Esophagus (tissue), 2 donors: Measurements from ENCODE around the gene ANKRD24. TPM values are rescaled to one million over a fixed set of nuclear protein-coding genes. Genes with fewer than 3 reads are reported as not detected.
"Not testable (repeated sequence)": the region's sequence is repeated elsewhere in the genome, so short reads cannot be mapped to it uniquely, and the experiment has no call there.

ENCODE experiments used
- H3K27ac ChIP-seq, 2 donors: one replicate each; pipeline ENCODE4 v1.5.1; 2013; ENCODE audit warnings: low read depth in 2 of 2, mild to moderate bottlenecking in 2 of 2, inconsistent platforms in 1 of 2, low read length in 1 of 2, moderate library complexity in 1 of 2
- H3K27me3 ChIP-seq, 2 donors: one replicate each; pipeline ENCODE4 v1.6.1; 2013; ENCODE audit warnings: low read length in 2 of 2, control low read depth in 1 of 2, mild to moderate bottlenecking in 1 of 2; ENCODE audit not compliant: insufficient read depth in 2 of 2, control insufficient read depth in 1 of 2
- H3K36me3 ChIP-seq, 2 donors: one replicate each; pipeline ENCODE4 v1.6.1; 2013; ENCODE audit warnings: low read length in 1 of 2; ENCODE audit not compliant: control insufficient read depth in 2 of 2, insufficient read depth in 2 of 2
- H3K4me1 ChIP-seq, 2 donors: one replicate each; pipeline ENCODE4 v1.6.1; 2013; ENCODE audit warnings: low read length in 1 of 2; ENCODE audit not compliant: control insufficient read depth in 2 of 2, insufficient read depth in 2 of 2
- H3K4me3 ChIP-seq, 2 donors: one replicate each; pipeline ENCODE4 v1.5.1; 2013; ENCODE audit warnings: low read length in 2 of 2, mild to moderate bottlenecking in 2 of 2, low read depth in 1 of 2, moderate library complexity in 1 of 2
- H3K9me3 ChIP-seq, 2 donors: one replicate each; pipeline ENCODE4 v1.6.1; 2013; ENCODE audit warnings: mild to moderate bottlenecking in 2 of 2, low read depth in 1 of 2, low read length in 1 of 2, moderate library complexity in 1 of 2; ENCODE audit not compliant: control insufficient read depth in 2 of 2, insufficient read depth in 1 of 2
- WGBS, 2 donors: extraction: QIAGEN DNeasy Blood & Tissue Kit; methylation state at CpG; one replicate each; pipeline ENCODE4 v1.1.7; 2013; 5-methylcytosine and 5-hydroxymethylcytosine counted together
- polyA plus RNA-seq, 2 donors: library from polyadenylated mRNA; stranded (reverse); fragments of 200-250 nt; gene quantifications; one replicate each; pipeline ENCODE4 v1.2.3, GENCODE V29; 2013
- donor health status: healthy with polysubstance abuse.
- donor health status: Bipolar disorder and iron deficiency.

Gene ANKRD24
- polyA plus RNA-seq, 2 donors: 0.21 to 0.59 TPM

DNA sequence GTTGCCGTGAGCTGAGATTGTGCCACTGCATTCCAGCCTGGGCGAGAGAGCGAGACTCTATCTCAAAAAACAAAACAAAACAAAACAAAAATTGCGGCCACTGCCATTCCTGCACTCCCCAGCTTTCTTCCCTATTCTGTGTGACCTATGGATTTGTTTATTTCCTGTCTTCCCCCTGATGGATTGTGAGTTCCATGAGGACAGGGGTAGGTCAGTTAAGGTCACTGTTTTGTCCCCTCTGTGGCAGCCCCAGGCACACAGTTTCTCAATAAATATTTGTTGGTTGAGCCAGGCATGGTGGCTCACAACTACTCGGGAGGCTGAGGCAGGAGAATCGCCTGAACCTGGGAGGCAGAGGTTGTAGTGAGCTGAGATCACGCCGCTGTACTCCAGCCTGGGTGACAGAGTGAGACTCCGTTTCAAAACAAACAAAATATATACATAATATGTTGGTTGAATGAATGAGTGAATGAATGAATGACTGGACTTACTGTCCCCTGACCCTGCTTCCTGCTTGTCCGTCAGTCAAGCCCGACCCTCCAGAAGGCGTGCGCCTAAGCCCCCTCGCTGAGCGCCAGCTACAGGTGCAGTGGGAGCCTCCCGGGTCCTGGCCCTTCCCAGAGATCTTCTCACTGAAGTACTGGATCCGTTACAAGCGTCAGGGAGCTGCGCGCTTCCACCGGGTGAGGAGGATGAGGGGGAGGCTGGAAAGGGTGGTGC lies 51.8 kb downstream of the ANKRD24 start:
- Histone ChIP-seq H3K27ac (no peak overlapping the region), H3K4me1 (no peaks in the 10 kb centered on the region), H3K27me3 (no peaks in the 10 kb centered on the region), H3K9me3 (no peaks in the 10 kb centered on the region), H3K36me3 (no peaks in the 10 kb centered on the region), H3K4me3 (no peak overlapping the region)
- 42 to 44% methylated on average over 21 of the region's 21 CpGs for WGBS, 2 donors

- Histone ChIP-seq H3K4me1 (no peaks in the 10 kb centered on the region), H3K9me3 (no peaks in the 10 kb centered on the region), H3K27me3 (no peaks in the 10 kb centered on the region), H3K4me3 (no peak overlapping the region), H3K36me3 (no peaks in the 10 kb centered on the region), H3K27ac (no peak overlapping the region)
- 70 to 71% methylated on average over 13 of the region's 13 CpGs for WGBS, 2 donors
These were observed 52.3 kb downstream of the ANKRD24 start for GRCh38 chr19:4234862-4235201.

DNA sequence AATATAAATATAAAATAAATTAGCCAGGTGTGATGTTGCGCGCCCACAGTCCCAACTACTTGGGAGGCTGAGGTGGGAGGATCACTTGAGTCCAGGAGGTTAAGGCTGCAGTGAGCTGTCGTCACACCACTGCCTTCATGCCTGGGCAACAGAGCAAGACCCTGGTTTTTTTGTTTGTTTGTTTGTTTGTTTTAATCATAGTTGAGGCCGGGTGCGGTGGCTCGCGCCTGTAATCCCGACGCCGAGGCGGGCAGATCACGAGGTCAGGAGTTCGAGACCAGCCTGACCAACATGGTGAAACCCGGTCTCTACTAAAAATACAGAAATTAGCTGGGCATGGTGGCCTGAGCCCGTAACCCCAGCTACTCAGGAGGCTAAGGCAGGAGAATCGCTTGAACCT lies 55.0 kb downstream of the ANKRD24 start:
- H3K36me3 ChIP-seq, H3K9me3 ChIP-seq, H3K27ac ChIP-seq, H3K27me3 ChIP-seq, H3K4me3 ChIP-seq, H3K4me1 ChIP-seq: not testable (repeated sequence)
- WGBS, 2 donors: 90 to 92% methylated on average over 16 of the region's 16 CpGs

DNA sequence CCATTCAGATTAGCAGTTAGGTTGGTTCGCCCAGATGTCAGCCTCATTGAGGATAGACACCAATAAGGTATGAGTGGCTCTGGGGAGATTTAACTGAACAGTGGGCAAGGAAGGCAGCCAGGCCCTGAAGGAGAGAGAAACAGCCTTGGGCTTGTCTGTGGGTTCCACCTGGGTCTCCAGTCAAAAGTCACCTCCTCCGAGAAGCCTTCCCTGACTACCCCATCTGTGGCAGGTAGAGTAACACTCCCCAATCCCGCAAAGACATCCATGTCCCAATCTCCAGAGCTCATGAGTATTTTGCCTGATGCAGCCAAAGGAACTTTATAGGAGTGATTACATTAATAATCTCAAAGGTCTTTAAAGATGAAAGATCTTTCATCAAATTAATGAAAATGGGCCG lies 56.3 kb downstream of the ANKRD24 start:
- Histone ChIP-seq H3K4me1 (no peaks in the 10 kb centered on the region), H3K27ac (no peak overlapping the region), H3K36me3 (no peaks in the 10 kb centered on the region), H3K4me3 (no peak overlapping the region), H3K9me3 (no peaks in the 10 kb centered on the region), H3K27me3 (no peaks in the 10 kb centered on the region)
- WGBS, 2 donors: 84 to 87% methylated on average over 4 of the region's 4 CpGs

GRCh38 chr19:4241824-4242430 lies 59.4 kb downstream of the ANKRD24 start:
- Histone ChIP-seq H3K27me3 (no peaks in the 10 kb centered on the region), H3K4me3 (no peak overlapping the region), H3K36me3 (no peaks in the 10 kb centered on the region), H3K4me1 (no peaks in the 10 kb centered on the region), H3K27ac (no peak overlapping the region), H3K9me3 (no peaks in the 10 kb centered on the region)
- WGBS, 2 donors: 72 to 74% methylated on average over 5 of the region's 5 CpGs

DNA sequence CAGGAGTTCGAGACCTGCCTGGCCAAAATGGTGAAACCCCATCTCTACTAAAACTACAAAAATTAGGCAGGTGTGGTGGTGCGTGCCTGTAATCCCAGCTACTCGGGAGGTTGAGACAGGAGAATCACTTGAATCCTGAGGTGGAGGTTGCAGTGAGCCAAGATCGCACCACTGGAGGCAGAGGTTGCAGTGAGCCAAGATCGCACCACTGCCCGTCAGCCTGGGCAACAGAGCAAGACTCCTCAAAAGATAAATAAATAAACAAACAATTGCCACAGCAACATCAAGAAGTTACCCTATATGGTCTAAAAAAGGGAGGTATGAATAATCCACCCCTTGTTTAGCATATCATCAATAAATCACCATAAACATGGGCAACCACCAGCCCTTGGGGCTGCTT lies 63.4 kb downstream of the ANKRD24 start:
- H3K27me3 ChIP-seq, H3K27ac ChIP-seq, H3K4me1 ChIP-seq, H3K4me3 ChIP-seq, H3K9me3 ChIP-seq: not testable (repeated sequence)
- peaks cover 7 to 19% of the 10 kb centered on the region in 2 donors for H3K36me3 ChIP-seq
- WGBS, 2 donors: 97 to 99% methylated on average over 6 of the region's 6 CpGs

DNA sequence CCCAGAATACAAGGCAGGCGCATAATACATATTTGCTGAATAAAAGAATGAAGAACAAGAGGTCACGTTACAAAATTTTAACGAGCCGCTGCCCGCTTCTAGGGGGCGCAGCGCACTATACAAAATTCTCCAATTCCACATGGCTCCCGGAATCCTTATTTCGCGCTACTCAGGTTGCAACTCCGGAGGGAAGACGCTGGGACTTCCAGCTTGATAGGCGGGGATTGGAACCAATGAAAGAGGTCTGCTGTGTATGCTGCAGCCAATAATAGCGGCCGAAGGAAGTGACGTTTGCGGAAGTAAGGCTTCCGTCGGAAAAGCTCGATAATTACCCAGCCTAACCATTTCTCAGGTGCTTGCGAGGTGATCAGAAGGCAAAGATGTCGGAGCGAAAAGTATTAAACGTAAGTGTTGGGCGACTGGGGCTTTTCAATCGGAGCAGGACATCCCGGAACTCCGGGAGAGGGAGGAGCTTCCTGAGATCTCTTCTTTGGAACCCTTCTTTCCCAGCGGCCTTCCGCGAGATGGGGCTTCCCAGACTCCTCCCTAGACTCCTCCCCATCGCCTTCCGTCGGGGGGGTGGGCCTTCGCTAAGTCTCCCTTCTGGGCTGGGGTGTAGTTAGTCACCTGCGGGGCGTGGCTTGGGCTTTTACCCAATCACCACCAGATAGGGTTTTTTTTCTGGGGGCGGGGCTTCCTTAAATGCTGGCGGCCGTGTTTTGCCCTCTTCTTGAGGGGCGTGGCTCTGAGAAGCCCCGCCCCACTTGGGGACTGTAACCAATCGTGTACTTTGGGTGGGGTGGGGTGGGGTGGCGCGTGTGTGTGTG lies 64.5 kb downstream of the ANKRD24 start, which contains the start of gene YJU2:
Gene YJU2 (plus strand): TSS at position 314 of the 827 bp plus-strand sequence. CDS start 67 bp downstream, at position 381.
- no peaks in the 10 kb centered on the region for H3K9me3 ChIP-seq
- WGBS, 2 donors: 0 to 1% methylated on average over 42 to 45 of the region's 45 CpGs
- H3K27me3 ChIP-seq: no peaks in the 10 kb centered on the region
- H3K4me1 ChIP-seq: no peaks in the 10 kb centered on the region
- H3K27ac ChIP-seq: peak within 1 kb of the TSS; percentile 97 to 98
- peaks cover 11 to 24% of the 10 kb centered on the region in 2 donors for H3K36me3 ChIP-seq
- H3K4me3 ChIP-seq: peak within 1 kb of the TSS; percentile 50 to 70

DNA sequence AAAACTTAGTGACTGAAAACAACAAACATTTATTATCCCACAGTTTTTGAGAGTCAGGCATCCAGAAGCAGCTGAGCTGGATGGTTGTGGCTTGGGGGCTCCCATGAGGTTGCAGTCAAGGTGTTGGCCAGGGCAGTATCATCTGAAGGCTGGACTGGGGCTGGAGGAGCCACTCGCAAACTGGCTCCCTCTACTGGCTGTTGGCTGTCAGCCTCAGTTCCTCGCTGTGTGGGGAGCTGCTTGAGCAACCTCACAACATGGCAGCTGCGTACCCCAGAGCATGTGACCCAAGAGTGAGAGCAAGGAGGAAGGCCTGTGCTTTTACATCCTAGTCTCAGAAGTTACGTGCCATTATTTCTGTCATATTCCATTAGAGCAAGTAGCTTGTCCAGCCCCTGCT lies 74.1 kb downstream of the ANKRD24 start:
- H3K27ac ChIP-seq: no peak overlapping the region
- no peaks in the 10 kb centered on the region for H3K27me3 ChIP-seq
- no peaks in the 10 kb centered on the region for H3K4me1 ChIP-seq
- WGBS, 2 donors: 97 to 99% methylated on average over 4 of the region's 4 CpGs
- peaks cover 20 to 50% of the 10 kb centered on the region in 2 donors for H3K36me3 ChIP-seq
- H3K9me3 ChIP-seq: peaks cover 0 to 6% of the 10 kb centered on the region in 2 donors
- H3K4me3 ChIP-seq: no peak overlapping the region

GRCh38 chr19:4257025-4257424 lies 74.5 kb downstream of the ANKRD24 start:
- H3K4me1 ChIP-seq: no peaks in the 10 kb centered on the region
- no peaks in the 10 kb centered on the region for H3K27me3 ChIP-seq
- H3K36me3 ChIP-seq: peaks cover 20 to 52% of the 10 kb centered on the region in 2 donors
- H3K27ac ChIP-seq: no peak overlapping the region
- H3K4me3 ChIP-seq: no peak overlapping the region
- 89 to 97% methylated on average over 6 of the region's 6 CpGs for WGBS, 2 donors
- peaks cover 0 to 6% of the 10 kb centered on the region in 2 donors for H3K9me3 ChIP-seq
